K562 (cell line): ENCODE data around the gene HSD11B1L. TPM values are rescaled to one million over a fixed set of nuclear protein-coding genes. Genes with fewer than 3 reads are reported as not detected.

Experiments
- ATAC-seq: fragments of 200-7000 bp; cut with Tn5 transposase; 3 replicates; pipeline ENCODE4 v1.9.1; 2020; ENCODE audit warnings: moderate library complexity
- BruUV-seq: library from RNA; stranded (reverse); fragments of 400-500 nt; replicated peaks from 2 replicates; lab custom pipeline; 2021; lab: Mats Ljungman, UMichigan
- CTCF ChIA-PET: fragments of 300-600 bp; formaldehyde crosslinking; extraction: SDS; loops from one replicate; lab custom pipeline; 2021; ENCODE audit warnings: low intra/inter-chr PET ratio; lab: Yijun Ruan, JAX
- POLR2A ChIA-PET: fragments of 300-600, 350-650 bp; sonication (Branson Sonifier 250); formaldehyde crosslinking; extraction: SDS; loops from one replicate; lab custom pipeline; 2021; ENCODE audit warnings: antibody characterized with exemption, inconsistent platforms; lab: Yijun Ruan, JAX
- DNase-seq, 4 experiments: peaks; one replicate each; pipeline versions ENCODE4 v3.0.0 to v3.0.0-alpha.2; 2011 to 2018; ENCODE audit warnings: low spot score in 3 of 4, mixed read lengths in 3 of 4; ENCODE audit errors: extremely low read depth in 1 of 4
- FAIRE-seq: peaks from 2 replicates; lab custom pipeline; 2011; peaks lifted over from hg19 to GRCh38; lab: Jason Lieb, UNC
- H2AFZ ChIP-seq: 2 replicates; pipeline ENCODE4 v1.6.0; 2011; ENCODE audit warnings: low read depth, low read length, control low read depth, inconsistent platforms
- H3K27ac ChIP-seq: fragments of 200-600 bp; 3 replicates; pipeline ENCODE4 v1.8.0; 2011; ENCODE audit warnings: low read depth, mild to moderate bottlenecking, control low read depth, inconsistent platforms, low read length, moderate library complexity, mixed read lengths; ENCODE audit errors: extremely low read depth
- H3K27me3 ChIP-seq, 2 experiments: fragments of 300-600 bp in 1 of 2; 2 replicates in 1 of 2; 3 replicates in 1 of 2; pipeline versions ENCODE4 v1.6.0 to v1.8.0; 2011; ENCODE audit warnings: inconsistent platforms in 2 of 2, low read length in 2 of 2, mild to moderate bottlenecking in 1 of 2, mixed read lengths in 1 of 2, moderate library complexity in 1 of 2; ENCODE audit not compliant: control insufficient read depth in 2 of 2, insufficient read depth in 2 of 2
- H3K36me3 ChIP-seq: fragments of 300-600 bp; 3 replicates; pipeline ENCODE4 v1.8.0; 2011; ENCODE audit warnings: mild to moderate bottlenecking, low read length, inconsistent platforms; ENCODE audit not compliant: control insufficient read depth, insufficient read depth
- H3K4me1 ChIP-seq, 2 experiments: fragments of 200-600 bp in 1 of 2; replicated peaks in 1 of 2; 2 replicates in 1 of 2; 3 replicates in 1 of 2; pipeline versions ENCODE4 v1.5.1 to v1.8.0; 2011; ENCODE audit warnings: inconsistent platforms in 2 of 2, low read length in 2 of 2, mild to moderate bottlenecking in 1 of 2, mixed read lengths in 1 of 2, moderate library complexity in 1 of 2; ENCODE audit not compliant: control insufficient read depth in 2 of 2, insufficient read depth in 2 of 2
- H3K4me2 ChIP-seq: 2 replicates; pipeline ENCODE4 v1.6.1; 2011; ENCODE audit warnings: low read length, control low read depth, inconsistent platforms, mixed read lengths; ENCODE audit not compliant: insufficient read depth
- H3K4me3 ChIP-seq: fragments of 200-600 bp; sonication (generic), shearing (Covaris generic); 2 replicates; pipeline ENCODE4 v1.5.1; 2016; ENCODE audit warnings: control low read depth, inconsistent platforms
- H3K79me2 ChIP-seq: fragments of 200-600 bp; 3 replicates; pipeline ENCODE4 v1.8.0; 2011; ENCODE audit warnings: low read length, inconsistent platforms; ENCODE audit not compliant: control insufficient read depth, insufficient read depth
- H3K9ac ChIP-seq, 2 experiments: 2 replicates each; pipeline versions ENCODE4 v1.6.0 to v1.6.1; 2011; ENCODE audit warnings: low read depth in 2 of 2, low read length in 2 of 2, control low read depth in 1 of 2, inconsistent platforms in 1 of 2, mild to moderate bottlenecking in 1 of 2, mixed read lengths in 1 of 2; ENCODE audit not compliant: insufficient read depth in 1 of 2
- H3K9me1 ChIP-seq: one replicate; pipeline ENCODE4 v1.6.0; 2011; ENCODE audit warnings: inconsistent platforms, mild to moderate bottlenecking, low read length, moderate library complexity; ENCODE audit not compliant: control insufficient read depth, insufficient read depth
- H3K9me3 ChIP-seq: replicated peaks from 2 replicates; pipeline ENCODE4 v1.5.1; 2011; ENCODE audit warnings: low read depth, low read length, inconsistent platforms; ENCODE audit not compliant: control insufficient read depth, insufficient read depth
- H4K20me1 ChIP-seq: replicated peaks from 2 replicates; pipeline ENCODE4 v1.6.1; 2011; ENCODE audit warnings: low read length, inconsistent platforms, mixed read lengths; ENCODE audit not compliant: control insufficient read depth, insufficient read depth
- ATF3 ChIP-seq, 2 experiments: fragments of 450-650 bp in 1 of 2; sonication (generic) in 1 of 2; formaldehyde crosslinking in 1 of 2; IDR thresholded peaks in 1 of 2; conservative IDR thresholded peaks in 1 of 2; 2 replicates each; pipeline versions ENCODE4 v1.6.1 to v1.8.1; 2016 to 2023; ENCODE audit warnings: mild to moderate bottlenecking in 2 of 2, moderate library complexity in 2 of 2, inconsistent platforms in 1 of 2, missing genetic modification reagents in 1 of 2
- CBX3 ChIP-seq, 2 experiments: IDR thresholded peaks; 1 replicate in 1 of 2; 2 replicates in 1 of 2; pipeline ENCODE4 v1.6.1; 2012; ENCODE audit warnings: inconsistent platforms in 2 of 2, low read length in 2 of 2, borderline replicate concordance in 1 of 2, control low read depth in 1 of 2
- POLR2G ChIP-seq: fragments of 200-400 bp; formaldehyde crosslinking; IDR thresholded peaks from 2 replicates; pipeline ENCODE4 v1.6.1; 2017; ENCODE audit warnings: low read depth, mild to moderate bottlenecking, antibody characterized with exemption, low read length, moderate library complexity
- RBM22 ChIP-seq: fragments of 200-400 bp; formaldehyde crosslinking; IDR thresholded peaks from 2 replicates; pipeline ENCODE4 v1.6.1; 2018; ENCODE audit warnings: low read length, low read depth; ENCODE audit not compliant: poor library complexity, severe bottlenecking
- SFPQ ChIP-seq: fragments of 200-400 bp; formaldehyde crosslinking; IDR thresholded peaks from 2 replicates; pipeline ENCODE4 v1.6.1; 2017; ENCODE audit warnings: mild to moderate bottlenecking, low read depth, low read length, moderate library complexity
- ZBTB33 ChIP-seq: sonication (generic); formaldehyde crosslinking; IDR thresholded peaks from 2 replicates; pipeline ENCODE4 v1.8.1; 2023; ENCODE audit warnings: mild to moderate bottlenecking, missing genetic modification reagents
- WGBS: fragments of 100-300 bp; shearing (Covaris generic); methylation state at CpG from one replicate; pipeline ENCODE4 v1.1.6; 2016; ENCODE audit warnings: low coverage, mixed read lengths; ENCODE audit not compliant: insufficient coverage; ENCODE audit errors: missing lambda C conversion rate; 5-methylcytosine and 5-hydroxymethylcytosine counted together
- in situ Hi-C: fragments of 300-500 bp; cut with MboI; formaldehyde crosslinking; loops from 4 replicates; pipeline ENCODE4 v1.15.0; 2018; ENCODE audit warnings: inconsistent platforms, mixed read lengths
- intact Hi-C: fragments of 100-400 bp; cut with micrococcal nuclease; formaldehyde crosslinking; loops from 2 replicates; pipeline ENCODE4 v1.14.2; 2022
- polyA plus RNA-seq, 8 experiments: library from polyadenylated mRNA; depleted of rRNA in 4 of 8; stranded (reverse) in 5 of 8; unstranded in 3 of 8; fragments of >200 nt; fragmentation: Nextera tagmentation in 2 of 8; fragmentation: Illumina TruSeq in 1 of 8; extraction: Ambion mirVana in 2 of 8; extraction: Trizol in 1 of 8; gene quantifications; 2 replicates each; pipeline versions ENCODE4 v1.2.1 to v1.2.3, GENCODE V29; 2011 to 2014; ENCODE audit warnings: inconsistent platforms in 1 of 8, missing spikeins in 1 of 8
- total RNA-seq, 7 experiments: library from RNA; depleted of rRNA in 6 of 7; stranded (reverse); fragments of >200 nt in 6 of 7; fragmentation: Illumina TruSeq in 2 of 7; extraction: Trizol in 2 of 7; gene quantifications; 2 replicates each; pipeline versions ENCODE4 v1.2.1 to v1.2.3, GENCODE V29; 2011 to 2021; ENCODE audit warnings: low replicate concordance in 1 of 7

The HSD11B1L gene
- total and polyA plus RNA-seq, 9 of the 15 experiments (the other 6 are each of a cell fraction or from before 2014, with no cell fraction given), result 0.31 to 7.7 (median 2.3) TPM

GRCh38 chr19:5661483-5661882, 19.3 kb upstream of the HSD11B1L start:
- H2AFZ ChIP-seq, result no peak overlapping the region
- no peak overlapping the region for H3K4me3 ChIP-seq
- CTCF ChIA-PET, result no interaction called here
- H3K4me1 ChIP-seq, result no peaks in the 10 kb centered on the region; a peak in 1 of 5 replicates
- no peaks in the 10 kb centered on the region for H3K79me2 ChIP-seq
- FAIRE-seq (no peak), DNase-seq (no peak), ATAC-seq (no peak)
- intact Hi-C loops, result no loop called here
- POLR2A ChIA-PET, result interaction anchor here (1.1 to 1.2 kb wide), 2 partner anchors 11 to 37 kb away, joined by 3 to 5 read pairs; no protein-coding TSS in a partner anchor
- H3K27me3 ChIP-seq, result no peaks in the 10 kb centered on the region
- H3K9ac ChIP-seq, result no peak overlapping the region
- no peaks in the 10 kb centered on the region; the same call in 1 of the 2 replicates for H4K20me1 ChIP-seq
- in situ Hi-C loops, result no loop called here
- no TSS peak for BruUV-seq
- no peaks in the 10 kb centered on the region for H3K9me1 ChIP-seq
- TF ChIP-seq ATF3 (IDR thresholded peaks at IDR 0.05) (0 out of 2 replicates have a peak, but pooled peaks have one; percentile 14), ATF3 (CRISPR knock-in tag; conservative IDR thresholded peaks at IDR 0.05) (no peak), RBM22 (peak; percentile 76), ZBTB33 (CRISPR knock-in tag) (peak; percentile 99), CBX3 (IDR thresholded peaks at IDR 0.05; ENCODE audit: borderline replicate concordance in 1 of 2, low read length in 2 of 2) (no peak), SFPQ (no peak), POLR2G (peak; percentile 66)
- H3K27ac ChIP-seq, result no peak overlapping the region
- H3K9me3 ChIP-seq, result no peaks in the 10 kb centered on the region
- 97% methylated on average over 22 of the region's 42 CpGs for WGBS
- peaks cover 90% of the 10 kb centered on the region for H3K36me3 ChIP-seq
- no peak overlapping the region for H3K4me2 ChIP-seq
